T-helper 1 cell treated with Interleukin-12 subunit alpha and Interleukin-12 subunit beta and Interleukin-4 antibody, amounts not matched to agents 30 μg/mL and 1 μg/mL, for 36 hours (primary cell): ENCODE data around the gene SLAIN1.

ENCODE experiments used
- H3K27ac Mint-ChIP-seq: one replicate; pipeline ENCODE4 v1.8.0; 2021; ENCODE audit warnings: mild to moderate bottlenecking, mixed read lengths
- H3K27me3 Mint-ChIP-seq: one replicate; pipeline ENCODE4 v1.8.0; 2021; ENCODE audit warnings: low read depth, mixed read lengths
- H3K36me3 Mint-ChIP-seq: one replicate; pipeline ENCODE4 v1.8.0; 2021; ENCODE audit warnings: low read depth, mixed read lengths
- H3K4me1 Mint-ChIP-seq: one replicate; pipeline ENCODE4 v1.8.0; 2021; ENCODE audit warnings: low read depth, mixed read lengths
- H3K4me3 Mint-ChIP-seq: one replicate; pipeline ENCODE4 v1.8.0; 2021; ENCODE audit warnings: mild to moderate bottlenecking, moderate library complexity, mixed read lengths
- H3K9me3 Mint-ChIP-seq: one replicate; pipeline ENCODE4 v1.8.0; 2021; ENCODE audit warnings: mixed read lengths

The SLAIN1 gene

DNA sequence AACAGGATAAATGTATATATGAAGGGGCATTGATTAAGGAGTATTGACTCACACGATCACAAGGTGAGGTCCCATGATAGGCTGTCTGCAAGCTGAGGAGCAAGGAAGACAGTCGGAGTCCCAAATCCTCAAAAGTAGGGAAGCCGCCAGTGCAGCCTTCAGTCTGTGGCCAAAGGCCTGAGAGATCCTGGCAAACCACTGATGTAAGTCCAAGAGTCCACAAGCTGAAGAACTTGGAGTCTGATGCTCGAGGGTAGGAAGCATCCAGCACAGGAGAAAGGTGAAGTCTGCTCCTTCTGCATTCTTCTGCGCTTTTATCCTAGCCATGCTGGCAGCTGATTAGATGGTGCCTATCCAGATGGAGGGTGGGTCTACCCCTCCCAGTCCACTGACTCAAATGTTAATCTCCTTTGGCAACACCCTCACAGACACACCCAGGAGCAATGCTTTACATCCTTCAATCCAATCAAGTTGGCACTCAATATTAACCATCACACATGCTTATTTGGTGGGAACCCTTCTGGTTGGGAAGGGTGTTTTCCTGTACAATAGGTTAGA is 55.1 kb downstream of the SLAIN1 start:
- H3K27ac Mint-ChIP-seq: no peak overlapping the region
- H3K9me3 Mint-ChIP-seq: no peaks in the 10 kb centered on the region
- peaks cover 13% of the 10 kb centered on the region for H3K4me1 Mint-ChIP-seq
- H3K4me3 Mint-ChIP-seq: no peak overlapping the region
- no peaks in the 10 kb centered on the region for H3K27me3 Mint-ChIP-seq
- peaks cover 16% of the 10 kb centered on the region for H3K36me3 Mint-ChIP-seq

DNA sequence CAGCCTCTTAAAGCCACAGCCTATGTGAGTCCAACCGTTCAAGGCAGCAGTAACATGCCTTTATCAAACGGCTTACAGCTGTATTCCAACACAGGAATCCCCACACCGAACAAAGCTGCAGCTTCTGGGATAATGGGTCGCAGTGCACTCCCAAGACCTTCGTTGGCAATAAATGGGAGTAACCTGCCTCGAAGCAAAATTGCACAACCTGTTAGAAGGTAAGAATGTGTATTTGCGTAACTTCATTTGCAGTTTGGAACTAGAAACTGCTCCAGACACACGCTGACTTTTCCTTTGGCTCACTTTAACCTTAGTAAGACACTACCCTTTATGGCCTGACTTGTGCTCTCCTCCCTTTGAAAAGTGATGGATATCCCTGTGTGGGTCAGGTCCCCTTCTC is 63.4 kb downstream of the SLAIN1 start:
- H3K27me3 Mint-ChIP-seq: no peaks in the 10 kb centered on the region
- no peak overlapping the region for H3K27ac Mint-ChIP-seq
- peaks cover 2% of the 10 kb centered on the region for H3K4me1 Mint-ChIP-seq
- H3K36me3 Mint-ChIP-seq: peaks cover 48% of the 10 kb centered on the region
- H3K9me3 Mint-ChIP-seq: peaks cover 5% of the 10 kb centered on the region
- H3K4me3 Mint-ChIP-seq: no peak overlapping the region

GRCh38 chr13:77767413-77767812 is 69.9 kb downstream of the SLAIN1 start:
- H3K4me3 Mint-ChIP-seq: no peak overlapping the region
- H3K4me1 Mint-ChIP-seq: no peaks in the 10 kb centered on the region
- no peaks in the 10 kb centered on the region for H3K27me3 Mint-ChIP-seq
- H3K27ac Mint-ChIP-seq: no peak overlapping the region
- peaks cover 18% of the 10 kb centered on the region for H3K9me3 Mint-ChIP-seq
- H3K36me3 Mint-ChIP-seq: peaks cover 47% of the 10 kb centered on the region

DNA sequence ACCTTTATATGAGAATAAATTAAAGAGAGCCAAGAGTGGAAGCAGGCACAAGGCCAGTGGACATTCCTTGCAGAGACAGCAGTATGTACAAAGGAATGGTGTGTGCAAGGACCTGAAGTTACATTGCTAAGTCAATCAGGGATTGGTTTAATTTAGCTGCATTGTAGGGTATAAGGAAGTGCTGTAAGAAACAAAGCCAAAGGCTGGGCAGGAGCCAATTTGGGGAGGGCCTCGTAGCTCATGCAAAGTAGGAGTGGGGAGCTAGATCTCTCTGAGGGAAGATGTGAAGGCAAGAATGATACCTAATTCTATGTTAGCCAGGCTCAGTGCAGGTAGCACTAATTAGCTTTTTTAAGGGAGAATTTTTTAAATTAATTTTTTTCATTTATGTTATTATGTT is 76.7 kb downstream of the SLAIN1 start:
- peaks cover 2% of the 10 kb centered on the region for H3K36me3 Mint-ChIP-seq
- H3K9me3 Mint-ChIP-seq: peaks cover 8% of the 10 kb centered on the region
- H3K27ac Mint-ChIP-seq: no peak overlapping the region
- H3K4me3 Mint-ChIP-seq: no peak overlapping the region
- H3K4me1 Mint-ChIP-seq: no peaks in the 10 kb centered on the region
- no peaks in the 10 kb centered on the region for H3K27me3 Mint-ChIP-seq

GRCh38 chr13:77776704-77777103 is 79.2 kb downstream of the SLAIN1 start:
- Mint-ChIP-seq H3K4me3 (no peak overlapping the region), H3K27ac (no peak overlapping the region), H3K36me3 (no peaks in the 10 kb centered on the region), H3K9me3 (no peaks in the 10 kb centered on the region), H3K27me3 (no peaks in the 10 kb centered on the region), H3K4me1 (peaks cover 9% of the 10 kb centered on the region)

GRCh38 chr13:77779552-77780272 is 82.2 kb downstream of the SLAIN1 start:
- H3K9me3 Mint-ChIP-seq: no peaks in the 10 kb centered on the region
- H3K36me3 Mint-ChIP-seq: no peaks in the 10 kb centered on the region
- no peak overlapping the region for H3K4me3 Mint-ChIP-seq
- H3K4me1 Mint-ChIP-seq: peaks cover 9% of the 10 kb centered on the region
- H3K27ac Mint-ChIP-seq: no peak overlapping the region
- no peaks in the 10 kb centered on the region for H3K27me3 Mint-ChIP-seq

DNA sequence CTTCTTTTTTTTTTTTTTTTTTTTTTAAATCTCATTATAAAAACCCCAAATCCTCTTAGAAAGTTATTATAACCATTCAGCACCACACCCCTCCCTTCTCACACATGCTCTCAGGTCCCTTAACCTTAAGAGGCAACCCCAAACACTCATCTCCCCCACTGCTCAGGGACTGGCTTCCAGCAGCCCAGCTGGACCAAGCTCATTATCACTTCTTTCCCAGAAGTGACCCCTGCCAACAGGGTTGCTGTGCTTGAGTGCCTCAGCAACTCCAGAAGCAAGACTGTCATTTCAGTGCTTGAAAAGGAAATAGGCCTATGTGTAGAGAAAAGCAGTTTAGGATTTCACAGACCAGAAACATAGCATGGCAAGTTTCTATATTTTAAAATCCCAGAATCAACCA is 84.3 kb downstream of the SLAIN1 start:
- H3K9me3 Mint-ChIP-seq: no peaks in the 10 kb centered on the region
- no peak overlapping the region for H3K4me3 Mint-ChIP-seq
- no peak overlapping the region for H3K27ac Mint-ChIP-seq
- peaks cover 9% of the 10 kb centered on the region for H3K4me1 Mint-ChIP-seq
- no peaks in the 10 kb centered on the region for H3K36me3 Mint-ChIP-seq
- H3K27me3 Mint-ChIP-seq: no peaks in the 10 kb centered on the region

DNA sequence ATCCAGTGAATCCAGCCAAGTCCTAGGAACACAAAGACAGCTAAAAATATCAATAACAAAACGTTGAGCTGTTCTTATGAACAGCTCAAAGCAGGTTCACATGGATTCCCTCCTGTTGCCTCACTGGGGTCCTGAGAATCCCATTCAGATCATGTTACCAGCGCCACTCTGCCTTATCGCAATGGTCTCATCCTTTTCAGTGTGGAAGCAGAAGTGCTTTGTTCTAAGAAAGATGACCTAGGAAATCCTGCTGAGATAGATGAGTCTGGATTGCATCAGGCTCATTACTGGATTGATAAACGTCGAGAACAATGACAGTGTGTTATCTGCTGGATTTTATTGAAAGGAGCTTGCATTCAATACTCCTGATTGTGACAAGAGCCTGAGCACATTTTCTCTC is 87.0 kb downstream of the SLAIN1 start:
- peaks cover 8% of the 10 kb centered on the region for H3K4me1 Mint-ChIP-seq
- H3K27me3 Mint-ChIP-seq: no peaks in the 10 kb centered on the region
- no peak overlapping the region for H3K4me3 Mint-ChIP-seq
- no peak overlapping the region for H3K27ac Mint-ChIP-seq
- no peaks in the 10 kb centered on the region for H3K36me3 Mint-ChIP-seq
- no peaks in the 10 kb centered on the region for H3K9me3 Mint-ChIP-seq

DNA sequence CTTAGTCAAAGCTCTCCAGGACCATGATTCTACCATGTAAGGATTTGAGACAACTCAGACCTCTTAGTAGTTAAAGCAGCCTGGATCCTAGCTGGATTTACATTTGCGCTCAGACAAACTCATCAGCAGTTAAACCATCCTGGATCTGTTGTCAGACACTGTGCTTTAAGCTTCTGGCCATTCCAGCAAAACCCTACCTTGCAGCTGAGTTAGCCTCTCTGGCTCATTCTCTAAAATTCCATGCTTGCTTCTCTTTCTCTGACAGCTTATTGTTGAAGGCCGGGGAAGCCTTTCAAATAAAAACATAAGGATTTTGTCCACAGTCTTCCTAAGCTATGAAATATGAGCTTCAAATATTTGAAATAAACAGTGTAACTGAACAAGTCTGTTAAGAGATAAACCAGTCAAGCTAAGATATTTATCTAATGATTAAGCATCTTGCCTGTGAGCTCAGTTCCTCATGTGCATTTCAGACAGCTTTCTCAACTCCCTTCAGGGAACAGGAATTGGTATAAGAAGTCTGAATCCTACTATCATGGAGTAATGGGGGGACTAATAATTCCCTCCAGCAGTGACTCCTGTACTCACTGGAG is 89.3 kb downstream of the SLAIN1 start:
- H3K27me3 Mint-ChIP-seq: peaks cover under 1% of the 10 kb centered on the region
- H3K27ac Mint-ChIP-seq: no peak overlapping the region
- no peaks in the 10 kb centered on the region for H3K36me3 Mint-ChIP-seq

DNA sequence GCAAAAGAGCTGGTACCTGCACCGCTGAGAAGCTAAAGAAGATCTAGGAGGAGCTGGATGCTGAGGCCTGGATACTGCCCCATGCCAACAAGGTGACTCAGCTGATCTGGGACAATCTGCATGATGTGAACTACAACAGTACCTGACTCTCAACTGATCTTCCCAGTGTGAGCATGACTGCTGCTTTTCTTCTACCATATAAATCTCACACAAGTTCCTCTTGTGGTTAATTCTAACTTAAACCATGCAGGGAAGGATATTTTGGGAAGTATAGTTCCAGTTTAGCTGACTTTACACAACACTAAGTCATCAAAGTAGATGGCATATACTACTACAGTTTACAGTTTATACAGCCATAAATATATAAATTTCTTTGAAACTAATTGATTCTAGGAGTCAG is 91.9 kb downstream of the SLAIN1 start:
- Mint-ChIP-seq H3K9me3 (peaks cover 12% of the 10 kb centered on the region), H3K4me3 (no peak overlapping the region), H3K27ac (no peak overlapping the region), H3K36me3 (no peaks in the 10 kb centered on the region), H3K27me3 (peaks cover 3% of the 10 kb centered on the region), H3K4me1 (no peaks in the 10 kb centered on the region)

More for the DNA sequence above, 89.3 kb downstream of the SLAIN1 start:
- peaks cover 9% of the 10 kb centered on the region for H3K9me3 Mint-ChIP-seq
- no peak overlapping the region for H3K4me3 Mint-ChIP-seq
- H3K4me1 Mint-ChIP-seq: no peaks in the 10 kb centered on the region

DNA sequence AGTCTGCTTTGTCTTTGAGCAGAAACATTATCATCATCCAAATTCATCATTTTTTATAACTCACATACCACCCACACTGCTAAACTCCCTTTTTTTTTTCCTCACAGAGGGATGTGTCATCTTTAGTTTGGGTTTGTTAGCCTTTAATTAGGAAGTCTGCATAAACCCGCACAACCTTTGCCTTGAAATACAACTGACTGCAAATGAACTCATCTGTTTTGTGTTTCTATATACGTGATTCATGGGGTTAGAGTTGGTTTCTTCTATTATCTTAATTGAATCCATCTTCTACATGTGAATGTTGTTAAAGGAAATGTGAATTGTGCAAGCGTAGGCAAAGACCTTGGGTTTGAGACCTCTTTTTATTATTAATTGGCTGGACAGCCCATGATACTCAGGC is 102.7 kb downstream of the SLAIN1 start:
- Mint-ChIP-seq H3K27ac (no peak overlapping the region), H3K4me1 (no peaks in the 10 kb centered on the region), H3K36me3 (no peaks in the 10 kb centered on the region), H3K4me3 (no peak overlapping the region), H3K27me3 (peaks cover 2% of the 10 kb centered on the region), H3K9me3 (no peaks in the 10 kb centered on the region)

DNA sequence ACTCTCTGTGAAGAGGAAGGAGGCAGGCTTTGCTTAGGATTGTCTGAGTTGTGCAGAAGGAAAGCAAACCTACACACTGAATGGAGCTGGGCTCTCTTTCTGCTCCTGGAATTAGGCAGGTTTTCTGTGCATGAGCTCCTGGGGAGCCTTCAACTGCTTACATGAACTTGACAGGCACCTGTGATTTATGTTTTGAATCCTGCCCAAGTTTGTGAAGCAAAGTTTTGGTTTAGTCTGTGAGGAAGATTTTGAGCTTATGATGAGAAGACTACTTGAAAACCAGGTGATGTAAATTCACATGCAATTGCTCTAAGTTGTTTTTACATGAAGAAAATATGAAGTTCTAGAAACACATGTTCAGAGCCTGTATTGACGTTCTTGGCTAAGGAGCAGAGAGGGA is 109.0 kb downstream of the SLAIN1 start:
- no peak overlapping the region for H3K4me3 Mint-ChIP-seq
- peaks cover 6% of the 10 kb centered on the region for H3K27me3 Mint-ChIP-seq
- no peak overlapping the region for H3K27ac Mint-ChIP-seq
- no peaks in the 10 kb centered on the region for H3K4me1 Mint-ChIP-seq
- H3K36me3 Mint-ChIP-seq: no peaks in the 10 kb centered on the region
- no peaks in the 10 kb centered on the region for H3K9me3 Mint-ChIP-seq

DNA sequence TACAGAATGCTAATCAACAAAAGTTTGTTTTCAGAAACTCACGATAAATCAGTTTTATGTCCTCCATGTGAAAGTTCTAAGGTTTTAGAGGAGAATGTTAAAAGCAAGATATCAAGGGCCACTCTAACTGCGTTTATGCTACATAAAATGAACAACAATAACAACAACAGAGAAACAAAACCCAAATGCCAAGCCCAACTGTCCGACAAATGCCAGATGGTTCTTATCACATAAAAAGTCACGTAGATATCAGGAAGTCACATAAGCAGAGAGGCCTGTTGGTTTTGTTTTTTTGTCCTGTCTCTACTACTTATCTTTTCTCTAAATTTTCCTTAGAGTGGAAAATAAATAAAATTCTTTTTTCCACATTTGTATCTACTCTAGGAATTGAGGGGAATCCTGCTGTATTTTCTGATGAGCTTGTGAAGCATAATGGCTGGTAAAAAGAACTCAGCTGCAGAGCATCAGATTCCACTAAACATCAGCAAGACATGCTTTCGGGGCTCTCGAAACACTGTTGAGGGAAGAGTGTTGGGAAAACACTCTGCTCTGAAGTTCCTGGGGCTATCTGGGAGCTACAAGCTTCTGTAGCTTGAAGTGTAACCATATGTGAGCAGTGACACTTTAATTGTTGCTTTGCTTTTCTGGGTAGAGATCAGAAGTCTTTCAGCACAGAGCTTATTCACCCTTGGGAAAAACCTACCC is 110.1 kb downstream of the SLAIN1 start:
- Mint-ChIP-seq H3K4me3 (no peak overlapping the region), H3K27ac (no peak overlapping the region), H3K9me3 (no peaks in the 10 kb centered on the region), H3K36me3 (no peaks in the 10 kb centered on the region), H3K27me3 (peaks cover 6% of the 10 kb centered on the region), H3K4me1 (no peaks in the 10 kb centered on the region)

GRCh38 chr13:77810430-77810829 is 112.9 kb downstream of the SLAIN1 start:
- no peaks in the 10 kb centered on the region for H3K4me1 Mint-ChIP-seq
- H3K27me3 Mint-ChIP-seq: peaks cover 3% of the 10 kb centered on the region
- no peaks in the 10 kb centered on the region for H3K36me3 Mint-ChIP-seq
- no peaks in the 10 kb centered on the region for H3K9me3 Mint-ChIP-seq
- H3K4me3 Mint-ChIP-seq: no peak overlapping the region
- H3K27ac Mint-ChIP-seq: no peak overlapping the region

DNA sequence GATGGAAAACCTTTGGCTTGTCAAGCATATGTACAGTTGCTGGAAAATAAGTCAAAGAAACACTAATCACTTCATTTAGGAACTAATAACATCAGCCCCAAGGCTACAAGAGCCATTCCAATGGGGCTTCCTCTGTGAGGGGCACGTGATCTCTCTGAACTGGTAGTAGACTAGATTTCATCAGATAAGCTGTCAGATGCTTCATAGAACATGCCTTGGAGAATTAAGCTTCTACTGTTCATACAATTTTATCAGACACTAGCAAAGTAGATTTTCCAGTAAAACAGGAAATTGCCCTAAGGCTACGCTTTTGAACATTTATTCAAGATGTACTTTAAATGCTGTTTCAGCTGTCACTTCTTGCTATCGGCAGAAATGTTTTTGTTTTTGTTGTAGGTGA is 113.4 kb downstream of the SLAIN1 start:
- Mint-ChIP-seq H3K27me3 (peaks cover 5% of the 10 kb centered on the region), H3K4me1 (no peaks in the 10 kb centered on the region), H3K36me3 (no peaks in the 10 kb centered on the region), H3K27ac (no peak overlapping the region), H3K9me3 (no peaks in the 10 kb centered on the region), H3K4me3 (no peak overlapping the region)
